ENCODE data around the gene TNFRSF1A. TPM values are rescaled to one million over a fixed set of nuclear protein-coding genes. Genes with fewer than 3 reads are reported as not detected.

TNFRSF1A gene
- total and polyA plus RNA-seq, 12 donors = 46.4 to 386 (median 224) TPM

- no peak for TF ChIP-seq CTCF (IDR thresholded peaks at IDR 0.05)
- TF ChIP-seq POLR2A (IDR thresholded peaks at IDR 0.05) = peak in 1 of 2 donors; percentile 17
- DNase-seq = peak in 4 of 7 donors; percentile 55 to 71 (median 62)
- no peaks in the 10 kb centered on the region for H3K27me3 ChIP-seq
- 31 to 34% (median 32%) methylated on average over 12 of the region's 12 CpGs for WGBS, 4 donors
- peak overlapping the region; percentile 90 to 98 (median 97) for H3K27ac ChIP-seq
- H3K9me3 ChIP-seq (replicated peaks in 1 of 3) = no peaks in the 10 kb centered on the region
- H3K4me3 ChIP-seq = peak overlapping the region in 1 of 4 donors; percentile 93
- intact Hi-C loops (cut with DNase I) = loop anchor here (5.0 to 10.0 kb wide), 2 partner anchors 44 to 197 kb away; partner anchors contain the start of genes GAPDH (in 1 of the 2) and LTBR (in 1 of the 2)
- H3K36me3 ChIP-seq (replicated peaks in 1 of 2) = peaks cover 0 to 18% of the 10 kb centered on the region in 2 donors
- peaks cover 57 to 73% of the 10 kb centered on the region in 2 donors for H3K4me1 ChIP-seq (replicated peaks in 1 of 2)
These were observed 3.9 kb downstream of the TNFRSF1A start for GRCh38 chr12:6337958-6338433.

GRCh38 chr12:6336889-6337853, 4.7 kb downstream of the TNFRSF1A start:
- no peaks in the 10 kb centered on the region for H3K27me3 ChIP-seq
- H3K36me3 ChIP-seq (replicated peaks in 1 of 2) = peaks cover 0 to 27% of the 10 kb centered on the region in 2 donors
- H3K4me1 ChIP-seq (replicated peaks in 1 of 2) = peaks cover 52 to 66% of the 10 kb centered on the region in 2 donors
- DNase-seq = peak in 1 of 7 donors; percentile 46
- WGBS, 4 donors = 13 to 25% (median 19%) methylated on average over 13 to 15 of the region's 15 CpGs
- H3K4me3 ChIP-seq = peak overlapping the region in 3 of 4 donors; percentile 1 to 93 (median 14)
- H3K9me3 ChIP-seq (replicated peaks in 1 of 3) = no peaks in the 10 kb centered on the region
- intact Hi-C loops (cut with DNase I) = loop anchor here (5.0 to 10.0 kb wide), 2 partner anchors 45 to 198 kb away; partner anchors contain the start of genes GAPDH (in 1 of the 2) and LTBR (in 1 of the 2)
- H3K27ac ChIP-seq = peak overlapping the region; percentile 90 to 98 (median 97)
- TF ChIP-seq POLR2A (IDR thresholded peaks at IDR 0.05) (peak in 1 of 2 donors; percentile 10), CTCF (IDR thresholded peaks at IDR 0.05) (no peak)

- 0 to 4% (median 1%) methylated on average over 10 to 12 of the region's 12 CpGs for WGBS, 4 donors
- Histone ChIP-seq H3K27ac (peak overlapping the region; percentile 90 to 98 (median 97)), H3K36me3 (replicated peaks in 1 of 2) (peaks cover 0 to 35% of the 10 kb centered on the region in 2 donors), H3K9me3 (replicated peaks in 1 of 3) (no peaks in the 10 kb centered on the region), H3K27me3 (no peaks in the 10 kb centered on the region), H3K4me1 (replicated peaks in 1 of 2) (peaks cover 50 to 73% of the 10 kb centered on the region in 2 donors), H3K4me3 (peak overlapping the region in 3 of 4 donors; percentile 1 to 93 (median 16))
- TF ChIP-seq POLR2A (IDR thresholded peaks at IDR 0.05) (peak; percentile 52 to 77), CTCF (IDR thresholded peaks at IDR 0.05) (no peak)
- intact Hi-C loops (cut with DNase I) = loop anchor here (5.0 to 10.0 kb wide), 2 partner anchors 46 to 199 kb away; partner anchors contain the start of genes GAPDH (in 1 of the 2) and LTBR (in 1 of the 2)
- peak; percentile 90 to 99 (median 97) for DNase-seq
These were observed 5.6 kb downstream of the TNFRSF1A start for GRCh38 chr12:6336079-6336888.

Data from adrenal gland (tissue), 12 donors.